Endothelial cell of umbilical vein (primary cell): Measurements from ENCODE around the gene FHOD1. TPM values are rescaled to one million over a fixed set of nuclear protein-coding genes. Genes with fewer than 3 reads are reported as not detected.

Source experiments
- BruUV-seq: library from RNA; stranded (reverse); fragments of 400-500 nt; replicated peaks from 2 replicates; lab custom pipeline; 2021; lab: Mats Ljungman, UMichigan
- CTCF ChIA-PET: fragments of 300-600, 350-600 bp; sonication (Branson Sonifier 250); formaldehyde crosslinking; loops from one replicate; lab custom pipeline; 2021; ENCODE audit warnings: antibody characterized with exemption, inconsistent platforms; lab: Charles Lee
- POLR2A ChIA-PET: fragments of 300-600, 350-600 bp; sonication (Branson Sonifier 250); formaldehyde crosslinking; loops from one replicate; lab custom pipeline; 2021; ENCODE audit warnings: antibody characterized with exemption, inconsistent platforms; lab: Charles Lee
- DNase-seq: peaks from one replicate; pipeline ENCODE4 v3.0.0-alpha.2; 2011; ENCODE audit warnings: low read depth, low spot score
- FAIRE-seq: peaks from 2 replicates; lab custom pipeline; 2011; peaks lifted over from hg19 to GRCh38; lab: Jason Lieb, UNC
- H2AFZ ChIP-seq: 2 replicates; pipeline ENCODE4 v1.6.0; 2012; ENCODE audit warnings: low read depth, low read length, control low read depth, inconsistent platforms
- H3K27ac ChIP-seq: 2 replicates; pipeline ENCODE4 v1.5.1; 2011; ENCODE audit warnings: low read depth, mild to moderate bottlenecking, control low read depth, low read length, moderate library complexity; ENCODE audit not compliant: insufficient read depth
- H3K27me3 ChIP-seq, 2 experiments: 2 replicates each; pipeline versions ENCODE4 v1.6.0 to v1.6.1; 2011; ENCODE audit warnings: low read length in 2 of 2, mixed read lengths in 1 of 2; ENCODE audit not compliant: control insufficient read depth in 2 of 2, insufficient read depth in 2 of 2
- H3K36me3 ChIP-seq, 2 experiments: 2 replicates in 1 of 2; 3 replicates in 1 of 2; pipeline ENCODE4 v1.5.1; 2011; ENCODE audit warnings: low read length in 2 of 2, mild to moderate bottlenecking in 1 of 2, moderate library complexity in 1 of 2; ENCODE audit not compliant: control insufficient read depth in 2 of 2, insufficient read depth in 2 of 2; ENCODE audit errors: extremely low read depth in 1 of 2
- H3K4me1 ChIP-seq: 3 replicates; pipeline ENCODE4 v1.5.1; 2011; ENCODE audit warnings: mild to moderate bottlenecking, low read length; ENCODE audit not compliant: control insufficient read depth, insufficient read depth; ENCODE audit errors: extremely low read depth
- H3K4me2 ChIP-seq: 2 replicates; pipeline ENCODE4 v1.6.1; 2011; ENCODE audit warnings: low read length, control low read depth, mixed read lengths; ENCODE audit not compliant: insufficient read depth
- H3K4me3 ChIP-seq, 3 experiments: fragments of 200-600 bp in 1 of 3; sonication (generic), shearing (Covaris generic) in 1 of 3; replicated peaks in 1 of 3; 2 replicates each; pipeline ENCODE4 v1.5.1; 2011 to 2016; ENCODE audit warnings: control low read depth in 3 of 3, low read length in 3 of 3, mild to moderate bottlenecking in 2 of 3, inconsistent platforms in 1 of 3, low read depth in 1 of 3, moderate library complexity in 1 of 3; ENCODE audit not compliant: insufficient read depth in 1 of 3
- H3K79me2 ChIP-seq: 2 replicates; pipeline ENCODE4 v1.6.0; 2012; ENCODE audit warnings: low read length, inconsistent platforms; ENCODE audit not compliant: control insufficient read depth, insufficient read depth
- H3K9ac ChIP-seq: replicated peaks from 2 replicates; pipeline ENCODE3; 2011; ENCODE audit warnings: low read length, control low read depth; ENCODE audit not compliant: insufficient read depth; ENCODE audit errors: extremely low read depth
- H3K9me1 ChIP-seq: replicated peaks from 3 replicates; pipeline ENCODE4 v1.6.0; 2011; ENCODE audit warnings: mild to moderate bottlenecking, low read length; ENCODE audit not compliant: control insufficient read depth, insufficient read depth; ENCODE audit errors: extremely low read depth
- H3K9me3 ChIP-seq: replicated peaks from 2 replicates; pipeline ENCODE4 v1.5.1; 2012; ENCODE audit warnings: low read length, inconsistent platforms; ENCODE audit not compliant: control insufficient read depth, insufficient read depth
- H4K20me1 ChIP-seq: replicated peaks from 2 replicates; pipeline ENCODE3; 2011; ENCODE audit warnings: mild to moderate bottlenecking, low read length; ENCODE audit not compliant: control insufficient read depth, insufficient read depth; ENCODE audit errors: extremely low read depth
- EZH2 ChIP-seq: IDR thresholded peaks from 2 replicates; pipeline ENCODE4 v1.6.1; 2012; ENCODE audit warnings: borderline replicate concordance, low read depth, mild to moderate bottlenecking, moderate library complexity, low read length, inconsistent platforms; ENCODE audit not compliant: severe bottlenecking
- GATA2 ChIP-seq: IDR thresholded peaks from 2 replicates; pipeline ENCODE4 v1.7.0; 2011; ENCODE audit warnings: low read depth, mild to moderate bottlenecking, moderate library complexity, mixed read lengths, low read length; ENCODE audit not compliant: insufficient read length, insufficient read depth
- JUN ChIP-seq: IDR thresholded peaks from 2 replicates; pipeline ENCODE4 v1.6.1; 2011; ENCODE audit warnings: borderline replicate concordance, low read depth; ENCODE audit not compliant: insufficient read length, insufficient read depth
- POLR2A ChIP-seq: IDR thresholded peaks from 2 replicates; pipeline ENCODE4 v1.6.1; 2012; ENCODE audit warnings: low read depth, mild to moderate bottlenecking, control low read depth, low read length
- POLR2AphosphoS5 ChIP-seq: IDR thresholded peaks from 2 replicates; pipeline ENCODE4 v1.6.1; 2012; ENCODE audit warnings: low read depth, mild to moderate bottlenecking, control low read depth, low read length, moderate library complexity; ENCODE audit not compliant: insufficient read depth
- dilution Hi-C: fragments of 300-500 bp; cut with MboI; formaldehyde crosslinking; loops from one replicate; pipeline ENCODE4 v1.15.0; 2019; ENCODE audit warnings: low sequenced_read_pairs; ENCODE audit not compliant: extremely low pct_ligation_motif_present
- intact Hi-C: fragments of 100-400 bp; cut with micrococcal nuclease; formaldehyde crosslinking; loops from one replicate; pipeline ENCODE4 v1.10.0; 2022
- polyA plus RNA-seq, 4 experiments: library from polyadenylated mRNA; depleted of rRNA in 3 of 4; stranded (reverse) in 3 of 4; unstranded in 1 of 4; fragments of >200 nt; gene quantifications; 2 replicates each; pipeline versions ENCODE4 v1.2.1 to v1.2.3, GENCODE V29; 2011 to 2012; ENCODE audit warnings: missing spikeins in 1 of 4
- total RNA-seq: library from RNA; stranded (reverse); gene quantifications from 2 replicates; pipeline ENCODE4 v1.2.3, GENCODE V29; 2021
- TF ChIP-seq, protein P1 (sequence below): IDR thresholded peaks from 2 replicates; pipeline ENCODE4 v1.6.1; 2011; ENCODE audit not compliant: insufficient read depth, insufficient read length
- TF ChIP-seq, protein P2 (sequence below), 2 donors: IDR thresholded peaks; 1 replicate in 1 of 2; 2 replicates in 1 of 2; pipeline ENCODE4 v1.5.1; 2011; ENCODE audit warnings: low read length in 2 of 2, mild to moderate bottlenecking in 2 of 2, moderate library complexity in 2 of 2, control low read depth in 1 of 2, inconsistent platforms in 1 of 2, low read depth in 1 of 2; ENCODE audit not compliant: insufficient read depth in 1 of 2; ENCODE audit errors: extremely low read depth in 1 of 2

The FHOD1 gene
- total and polyA plus RNA-seq, 2 donors (not counting 3 experiments of a cell fraction or from before 2014, with no cell fraction given): 63.6 to 124 TPM

DNA sequence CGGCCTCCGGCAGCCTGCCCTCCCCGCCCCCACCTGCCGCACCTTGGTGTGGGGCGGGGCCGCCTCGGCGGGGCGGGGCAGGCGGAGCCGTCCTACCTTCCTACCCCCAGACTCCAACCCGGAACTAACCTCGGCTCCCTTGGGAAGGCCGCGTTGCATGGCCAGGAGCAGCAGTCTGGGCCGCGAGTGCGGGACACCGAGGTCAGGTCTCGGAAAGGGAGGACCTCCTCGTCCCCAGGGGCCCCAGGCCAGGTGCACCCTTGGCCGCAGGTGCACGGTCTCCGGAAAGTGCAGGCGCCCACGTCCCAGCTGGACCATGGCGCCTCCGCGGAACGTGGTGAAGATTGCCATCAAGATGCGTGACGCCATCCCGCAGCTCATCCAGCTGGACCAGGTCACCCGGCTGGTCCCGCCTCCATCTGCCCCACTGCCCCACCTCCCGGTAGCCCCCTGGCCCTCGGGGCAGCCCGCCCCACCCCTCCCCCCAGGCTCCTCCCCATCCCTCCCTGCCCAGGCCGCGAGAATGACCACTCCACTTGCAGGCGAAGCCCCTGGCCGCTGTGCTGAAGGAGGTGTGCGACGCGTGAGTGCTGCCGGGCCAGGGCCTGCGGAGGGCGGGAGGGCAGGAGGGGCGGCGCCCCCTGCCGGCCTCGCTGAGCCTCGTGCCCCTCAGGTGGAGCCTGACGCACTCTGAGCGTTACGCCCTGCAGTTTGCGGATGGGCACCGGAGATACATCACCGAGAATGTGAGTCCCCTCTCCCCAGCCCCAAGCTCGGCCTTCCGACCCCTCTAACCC, 48.1 kb downstream of the FHOD1 start, which contains the start of gene ELMO3:
ELMO3 (plus strand) TSS at position 121 of the 797 bp plus-strand sequence; CDS start at position 317, 196 bp downstream.
- TF ChIP-seq POLR2AphosphoS5: peak; percentile 30
- TF ChIP-seq, protein P1, sequence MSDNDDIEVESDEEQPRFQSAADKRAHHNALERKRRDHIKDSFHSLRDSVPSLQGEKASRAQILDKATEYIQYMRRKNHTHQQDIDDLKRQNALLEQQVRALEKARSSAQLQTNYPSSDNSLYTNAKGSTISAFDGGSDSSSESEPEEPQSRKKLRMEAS: no peak
- TF ChIP-seq EZH2: no peak
- no peak for TF ChIP-seq POLR2A
- TF ChIP-seq GATA2: no peak
- no peak for TF ChIP-seq JUN
- TF ChIP-seq, protein P2, sequence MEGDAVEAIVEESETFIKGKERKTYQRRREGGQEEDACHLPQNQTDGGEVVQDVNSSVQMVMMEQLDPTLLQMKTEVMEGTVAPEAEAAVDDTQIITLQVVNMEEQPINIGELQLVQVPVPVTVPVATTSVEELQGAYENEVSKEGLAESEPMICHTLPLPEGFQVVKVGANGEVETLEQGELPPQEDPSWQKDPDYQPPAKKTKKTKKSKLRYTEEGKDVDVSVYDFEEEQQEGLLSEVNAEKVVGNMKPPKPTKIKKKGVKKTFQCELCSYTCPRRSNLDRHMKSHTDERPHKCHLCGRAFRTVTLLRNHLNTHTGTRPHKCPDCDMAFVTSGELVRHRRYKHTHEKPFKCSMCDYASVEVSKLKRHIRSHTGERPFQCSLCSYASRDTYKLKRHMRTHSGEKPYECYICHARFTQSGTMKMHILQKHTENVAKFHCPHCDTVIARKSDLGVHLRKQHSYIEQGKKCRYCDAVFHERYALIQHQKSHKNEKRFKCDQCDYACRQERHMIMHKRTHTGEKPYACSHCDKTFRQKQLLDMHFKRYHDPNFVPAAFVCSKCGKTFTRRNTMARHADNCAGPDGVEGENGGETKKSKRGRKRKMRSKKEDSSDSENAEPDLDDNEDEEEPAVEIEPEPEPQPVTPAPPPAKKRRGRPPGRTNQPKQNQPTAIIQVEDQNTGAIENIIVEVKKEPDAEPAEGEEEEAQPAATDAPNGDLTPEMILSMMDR (IDR thresholded peaks at IDR 0.05; ENCODE audit: extremely low read depth in 1 of 2, insufficient read depth in 1 of 2, low read depth in 1 of 2, low read length in 2 of 2): peak; percentile 28 to 44
- Histone ChIP-seq H4K20me1 (no peaks in the 10 kb centered on the region), H3K36me3 (peaks cover 18 to 70% of the 10 kb centered on the region in 2 experiments), H3K27me3 (no peaks in the 10 kb centered on the region), H3K9ac (no peak within 1 kb of the TSS), H3K27ac (no peak within 1 kb of the TSS), H3K9me3 (no peaks in the 10 kb centered on the region), H3K79me2 (peaks cover 25% of the 10 kb centered on the region), H3K4me3 (no peak within 1 kb of the TSS), H3K4me2 (no peak within 1 kb of the TSS), H2AFZ (no peak within 1 kb of the TSS), H3K9me1 (no peaks in the 10 kb centered on the region), H3K4me1 (peaks cover 3% of the 10 kb centered on the region)
- intact Hi-C loops (loop anchor here (2.0 to 10.0 kb wide), 2 partner anchors 18 to 196 kb away; partner anchors contain the start of gene TPPP3), dilution Hi-C loops (no loop called here)
- ChIA-PET CTCF (interaction anchor here (0.7 to 2.4 kb wide), 10 partner anchors 10 to 245 kb away, joined by 3 to 15 read pairs (median 6); partner anchors contain the start of gene EXOC3L1), POLR2A (no interaction called here)
- no peak for FAIRE-seq
- no TSS peak for BruUV-seq
- DNase-seq: no peak
